GM23338 (cell line): Measurements from ENCODE around the gene ZNF83. TPM values are rescaled to one million over a fixed set of nuclear protein-coding genes. Genes with fewer than 3 reads are reported as not detected.

Experiments
- CREB1 ChIP-seq: fragments of 250-450 bp; sonication (Bioruptor Pico); IDR thresholded peaks from 2 replicates; pipeline ENCODE4 v1.5.0; 2020; ENCODE audit warnings: low read depth, mild to moderate bottlenecking, moderate library complexity
- CTCF ChIP-seq, 2 experiments: fragments of 200-600 bp in 1 of 2; sonication (generic) in 1 of 2; conservative IDR thresholded peaks; 2 replicates each; pipeline versions ENCODE4 v1.5.1 to v1.6.1; 2016 to 2017; ENCODE audit warnings: antibody characterized with exemption in 2 of 2, low read depth in 2 of 2, mild to moderate bottlenecking in 2 of 2, moderate library complexity in 1 of 2
- EZH2phosphoT487 ChIP-seq: fragments of 200-600 bp; sonication (generic); IDR thresholded peaks from one replicate; pipeline ENCODE4 v1.8.1; 2018; ENCODE audit warnings: antibody characterized with exemption; ENCODE audit not compliant: unreplicated experiment
- REST ChIP-seq: IDR thresholded peaks from one replicate; pipeline ENCODE4 v1.6.1; 2018; ENCODE audit warnings: antibody characterized with exemption; ENCODE audit not compliant: unreplicated experiment
- STAT1 ChIP-seq: IDR thresholded peaks from one replicate; pipeline ENCODE4 v1.6.1; 2016; ENCODE audit warnings: antibody characterized with exemption; ENCODE audit not compliant: unreplicated experiment
- ZNF462 ChIP-seq: fragments of 250-450 bp; sonication (Bioruptor Pico); IDR thresholded peaks from 2 replicates; pipeline ENCODE4 v1.5.0; 2020; ENCODE audit warnings: mild to moderate bottlenecking, moderate library complexity
- polyA plus RNA-seq: library from polyadenylated mRNA; unstranded; fragments of >200 nt; fragmentation: Nextera tagmentation; extraction: Ambion mirVana; gene quantifications from 2 replicates; pipeline ENCODE4 v1.2.1, GENCODE V29; 2016
- total RNA-seq: library from RNA; depleted of rRNA; stranded (reverse); fragments of >200 nt; shearing (Covaris generic); gene quantifications from 2 replicates; pipeline ENCODE4 v1.2.3, GENCODE V29; 2014

The ZNF83 gene
- total and polyA plus RNA-seq, 2 experiments from 2014 or later = 16.2 to 25.0 TPM

GRCh38 chr19:52585604-52586003 lies 52.6 kb downstream of the ZNF83 start (continued):
- TF ChIP-seq ZNF462 (CRISPR knock-in tag) = no peak
- no peak for TF ChIP-seq CREB1 (CRISPR knock-in tag)
- no peak for TF ChIP-seq EZH2phosphoT487
- no peak for TF ChIP-seq REST
- TF ChIP-seq CTCF (conservative IDR thresholded peaks at IDR 0.05; ENCODE audit: low read depth in 2 of 2) = no peak
- TF ChIP-seq STAT1 = no peak
